Liver (tissue), 9 donors: ENCODE results near the gene RPL36AL. TPM values are rescaled to one million over a fixed set of nuclear protein-coding genes. Genes with fewer than 3 reads are reported as not detected.

Experiments
- DNase-seq: peaks from one replicate; pipeline ENCODE4 v3.0.0-alpha.2; 2017; ENCODE audit warnings: low spot score
- H3K27ac ChIP-seq, 2 donors: one replicate each; pipeline ENCODE4 v1.7.0; 2013; ENCODE audit warnings: inconsistent platforms in 2 of 2, low read length in 2 of 2, control low read depth in 1 of 2, low read depth in 1 of 2, mild to moderate bottlenecking in 1 of 2
- H3K27me3 ChIP-seq, 4 donors: one replicate each; pipeline versions ENCODE4 v1.6.1 to v1.7.0; 2013; ENCODE audit warnings: low read length in 3 of 4, inconsistent platforms in 1 of 4, mild to moderate bottlenecking in 1 of 4, moderate library complexity in 1 of 4; ENCODE audit not compliant: control insufficient read depth in 4 of 4, insufficient read depth in 4 of 4
- H3K36me3 ChIP-seq, 4 donors: one replicate each; pipeline versions ENCODE4 v1.6.1 to v1.7.0; 2013; ENCODE audit warnings: low read length in 3 of 4, mild to moderate bottlenecking in 3 of 4, low read depth in 1 of 4, moderate library complexity in 1 of 4; ENCODE audit not compliant: control insufficient read depth in 4 of 4, insufficient read depth in 3 of 4
- H3K4me1 ChIP-seq, 4 donors: one replicate each; pipeline versions ENCODE4 v1.6.1 to v1.7.0; 2013; ENCODE audit warnings: low read length in 3 of 4, mild to moderate bottlenecking in 3 of 4, moderate library complexity in 1 of 4; ENCODE audit not compliant: control insufficient read depth in 4 of 4, insufficient read depth in 4 of 4
- H3K4me3 ChIP-seq, 3 donors: one replicate each; pipeline versions ENCODE4 v1.6.1 to v1.7.0; 2013; ENCODE audit warnings: low read length in 3 of 3, control low read depth in 1 of 3, low read depth in 1 of 3, mild to moderate bottlenecking in 1 of 3
- H3K9ac ChIP-seq, 2 donors: one replicate each; pipeline ENCODE4 v1.7.0; 2013; ENCODE audit warnings: low read length in 2 of 2, mild to moderate bottlenecking in 2 of 2, moderate library complexity in 2 of 2, control low read depth in 1 of 2, low read depth in 1 of 2
- H3K9me3 ChIP-seq, 4 donors: one replicate each; pipeline versions ENCODE4 v1.6.1 to v1.7.0; 2013; ENCODE audit warnings: low read length in 3 of 4; ENCODE audit not compliant: control insufficient read depth in 4 of 4
- EGR1 ChIP-seq, 2 donors: IDR thresholded peaks; 2 replicates each; pipeline ENCODE4 v1.6.1; 2016 to 2018; ENCODE audit warnings: antibody characterized with exemption in 2 of 2, low read depth in 2 of 2
- FOXA1 ChIP-seq: IDR thresholded peaks from 2 replicates; pipeline ENCODE4 v1.6.1; 2016; ENCODE audit warnings: antibody characterized with exemption
- FOXA2 ChIP-seq: IDR thresholded peaks from 2 replicates; pipeline ENCODE4 v1.6.1; 2016; ENCODE audit warnings: antibody characterized with exemption
- GABPA ChIP-seq, 2 donors: IDR thresholded peaks in 1 of 2; conservative IDR thresholded peaks in 1 of 2; 2 replicates each; pipeline ENCODE4 v1.6.1; 2016; ENCODE audit warnings: antibody characterized with exemption in 2 of 2, mild to moderate bottlenecking in 1 of 2, moderate library complexity in 1 of 2
- HNF4A ChIP-seq, 2 donors: conservative IDR thresholded peaks; 2 replicates each; pipeline ENCODE4 v1.6.1; 2016; ENCODE audit warnings: antibody characterized with exemption in 2 of 2, mild to moderate bottlenecking in 2 of 2
- HNF4G ChIP-seq: IDR thresholded peaks from 2 replicates; pipeline ENCODE4 v1.6.1; 2016; ENCODE audit warnings: antibody characterized with exemption
- JUND ChIP-seq, 2 donors: IDR thresholded peaks; 2 replicates each; pipeline ENCODE4 v1.6.1; 2016; ENCODE audit warnings: antibody characterized with exemption in 2 of 2
- NR2F2 ChIP-seq: IDR thresholded peaks from 2 replicates; pipeline ENCODE4 v1.6.1; 2016; ENCODE audit warnings: antibody characterized with exemption
- RAD21 ChIP-seq, 2 donors: IDR thresholded peaks; 2 replicates each; pipeline ENCODE4 v1.6.1; 2016; ENCODE audit warnings: antibody characterized with exemption in 2 of 2, mild to moderate bottlenecking in 2 of 2
- RXRA ChIP-seq, 2 donors: IDR thresholded peaks; 2 replicates each; pipeline ENCODE4 v1.6.1; 2017 to 2018; ENCODE audit warnings: antibody characterized with exemption in 2 of 2, mild to moderate bottlenecking in 1 of 2
- SP1 ChIP-seq: IDR thresholded peaks from 2 replicates; pipeline ENCODE4 v1.6.1; 2018; ENCODE audit warnings: antibody characterized with exemption, mild to moderate bottlenecking
- TAF1 ChIP-seq: conservative IDR thresholded peaks from 2 replicates; pipeline ENCODE4 v1.6.1; 2016; ENCODE audit warnings: antibody characterized with exemption, mild to moderate bottlenecking
- YY1 ChIP-seq: IDR thresholded peaks from 2 replicates; pipeline ENCODE4 v1.6.1; 2016; ENCODE audit warnings: antibody characterized with exemption, mild to moderate bottlenecking
- WGBS: extraction: QIAGEN DNeasy Blood & Tissue Kit; methylation state at CpG from one replicate; pipeline ENCODE4 v1.1.7; 2013; 5-methylcytosine and 5-hydroxymethylcytosine counted together
- polyA plus RNA-seq, 2 donors: library from polyadenylated mRNA; stranded (reverse) in 1 of 2; unstranded in 1 of 2; fragments of 200-250 nt in 1 of 2; fragments of >200 nt in 1 of 2; fragmentation: Nextera tagmentation in 1 of 2; extraction: Ambion mirVana in 1 of 2; gene quantifications; one replicate each; pipeline versions ENCODE4 v1.2.1 to v1.2.3, GENCODE V29; 2013 to 2015
- total RNA-seq, 2 donors: library from RNA; depleted of rRNA; stranded (reverse); fragments of >200 nt; gene quantifications; one replicate each; pipeline ENCODE4 v1.2.3, GENCODE V29; 2014
- TF ChIP-seq, protein P1 (sequence below): IDR thresholded peaks from 2 replicates; pipeline ENCODE4 v1.6.1; 2016; ENCODE audit warnings: antibody characterized with exemption
- TF ChIP-seq, protein P2 (sequence below): IDR thresholded peaks from 2 replicates; pipeline ENCODE4 v1.6.1; 2016; ENCODE audit warnings: antibody characterized with exemption, mild to moderate bottlenecking
- TF ChIP-seq, protein P3 (sequence below): IDR thresholded peaks from 2 replicates; pipeline ENCODE4 v1.6.1; 2016; ENCODE audit warnings: antibody characterized with exemption
- TF ChIP-seq, protein P4 (sequence below): fragments of 150-350 bp; IDR thresholded peaks from 2 replicates; pipeline ENCODE4 v1.5.1; 2017; ENCODE audit warnings: improper control_type of control experiment, low read depth, low read length; ENCODE audit not compliant: missing input control
- TF ChIP-seq, protein P5 (sequence below): IDR thresholded peaks from 2 replicates; pipeline ENCODE4 v1.6.1; 2016; ENCODE audit warnings: antibody characterized with exemption
- donor health status: healthy.
- donor health status: healthy.
- donor health status: healthy.
- donor health status: healthy.
- donor health status: healthy.

Gene RPL36AL
- total and polyA plus RNA-seq, 4 donors = 110 to 268 (median 148) TPM

DNA sequence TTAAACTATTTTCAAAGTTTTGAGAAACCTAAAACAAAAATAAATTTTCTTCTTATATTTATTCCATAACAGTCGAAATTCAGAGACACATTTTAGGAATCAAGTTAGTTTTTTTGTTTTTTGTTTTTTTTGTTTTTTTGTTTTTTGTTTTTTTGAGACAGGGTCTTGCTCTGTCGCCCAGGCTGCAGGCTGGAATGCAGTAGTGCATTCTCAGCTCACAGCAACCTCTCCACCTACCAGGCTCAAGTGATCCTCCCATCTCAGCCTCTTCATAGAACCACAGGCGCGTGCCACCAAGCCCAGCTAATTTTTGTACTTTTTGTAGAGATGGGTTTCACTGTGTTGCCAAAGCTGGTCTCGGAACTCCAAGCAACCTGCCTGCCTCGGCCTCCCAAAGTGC lies 33.1 kb upstream of the RPL36AL start:
- Histone ChIP-seq H3K27me3 (no peaks in the 10 kb centered on the region), H3K4me1 (peaks cover 0 to 3% (median 0%) of the 10 kb centered on the region in 4 donors), H3K9ac (no peak overlapping the region), H3K9me3 (no peaks in the 10 kb centered on the region), H3K27ac (no peak overlapping the region), H3K36me3 (peaks cover 0 to 2% (median 0%) of the 10 kb centered on the region in 4 donors), H3K4me3 (no peak overlapping the region)
- TF ChIP-seq SP1 (no peak), JUND (IDR thresholded peaks at IDR 0.05) (no peak), RXRA (IDR thresholded peaks at IDR 0.05) (no peak)
- DNase-seq = no peak
- 98% methylated on average over 6 of the region's 6 CpGs for WGBS

DNA sequence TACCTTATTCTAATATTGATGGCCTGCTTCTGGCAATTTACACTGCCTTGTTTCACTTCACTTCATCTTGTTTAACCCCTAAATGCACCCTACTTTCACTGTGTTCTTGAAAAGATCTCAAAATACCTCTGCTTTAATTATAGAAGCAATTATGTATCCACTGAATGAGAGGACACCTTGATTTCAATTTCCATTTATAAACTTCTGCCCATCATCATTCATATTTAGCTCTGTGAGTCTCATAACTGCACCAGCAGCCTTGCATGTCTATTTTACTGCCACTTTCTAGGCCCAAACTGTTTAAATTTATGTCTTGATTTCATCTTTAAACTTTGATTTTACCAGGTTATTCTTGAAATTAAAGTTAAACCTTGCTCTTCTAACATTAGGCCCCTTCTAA lies 21.7 kb upstream of the RPL36AL start:
- Histone ChIP-seq H3K4me3 (peak overlapping the region in 1 of 3 donors; percentile 15), H3K27ac (peak overlapping the region; percentile 75 to 83), H3K27me3 (no peaks in the 10 kb centered on the region), H3K9me3 (no peaks in the 10 kb centered on the region), H3K36me3 (peaks cover 0 to 3% (median 0%) of the 10 kb centered on the region in 4 donors), H3K9ac (peak overlapping the region in 1 of 2 donors; percentile 83), H3K4me1 (peaks cover 2 to 33% (median 27%) of the 10 kb centered on the region in 4 donors)
- TF ChIP-seq SP1 = no peak
- no peak for TF ChIP-seq GABPA (IDR thresholded peaks at IDR 0.05 in 1 of 2, conservative IDR thresholded peaks at IDR 0.05 in 1 of 2)
- DNase-seq = no peak

DNA sequence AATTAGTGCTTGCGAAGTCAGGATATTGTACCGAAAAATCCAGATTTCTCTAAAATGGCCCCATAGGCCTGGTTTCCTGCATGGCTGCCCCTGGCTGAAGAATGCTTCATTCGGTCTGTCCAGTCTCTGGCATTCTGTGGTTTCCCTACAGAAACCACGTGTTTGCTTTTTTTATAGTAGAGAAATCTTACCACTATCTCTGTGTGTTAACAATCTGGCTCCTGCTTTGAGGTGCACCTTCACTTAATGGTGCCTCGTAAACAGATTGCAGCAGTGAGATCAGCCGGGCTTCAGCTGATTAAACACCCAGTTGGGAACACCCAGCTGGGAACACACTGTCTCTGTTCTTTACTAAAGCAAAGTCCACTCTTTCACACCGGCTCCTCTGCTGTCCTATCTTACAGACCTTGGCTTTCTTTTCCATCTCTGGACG lies 21.3 kb upstream of the RPL36AL start:
- DNase-seq = peak; percentile 44
- Histone ChIP-seq H3K27me3 (no peaks in the 10 kb centered on the region), H3K4me3 (peak overlapping the region in 1 of 3 donors; percentile 15), H3K9me3 (no peaks in the 10 kb centered on the region), H3K9ac (peak overlapping the region in 1 of 2 donors; percentile 83), H3K36me3 (peaks cover 0 to 3% (median 0%) of the 10 kb centered on the region in 4 donors), H3K27ac (peak overlapping the region; percentile 79 to 83), H3K4me1 (peaks cover 4 to 36% (median 30%) of the 10 kb centered on the region in 4 donors)
- TF ChIP-seq HNF4G = peak; percentile 95
- TF ChIP-seq TAF1 = peak; percentile 73
- TF ChIP-seq SP1 = peak; percentile 99
- peak; percentile 88 to 95 for TF ChIP-seq JUND (IDR thresholded peaks at IDR 0.05)
- TF ChIP-seq YY1 = peak; percentile 96
- peak; percentile 98 to 99 for TF ChIP-seq HNF4A (conservative IDR thresholded peaks at IDR 0.05)
- peak; percentile 94 for TF ChIP-seq FOXA2
- TF ChIP-seq, protein P1, sequence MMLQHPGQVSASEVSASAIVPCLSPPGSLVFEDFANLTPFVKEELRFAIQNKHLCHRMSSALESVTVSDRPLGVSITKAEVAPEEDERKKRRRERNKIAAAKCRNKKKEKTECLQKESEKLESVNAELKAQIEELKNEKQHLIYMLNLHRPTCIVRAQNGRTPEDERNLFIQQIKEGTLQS = peak; percentile 79
- TF ChIP-seq, protein P2, sequence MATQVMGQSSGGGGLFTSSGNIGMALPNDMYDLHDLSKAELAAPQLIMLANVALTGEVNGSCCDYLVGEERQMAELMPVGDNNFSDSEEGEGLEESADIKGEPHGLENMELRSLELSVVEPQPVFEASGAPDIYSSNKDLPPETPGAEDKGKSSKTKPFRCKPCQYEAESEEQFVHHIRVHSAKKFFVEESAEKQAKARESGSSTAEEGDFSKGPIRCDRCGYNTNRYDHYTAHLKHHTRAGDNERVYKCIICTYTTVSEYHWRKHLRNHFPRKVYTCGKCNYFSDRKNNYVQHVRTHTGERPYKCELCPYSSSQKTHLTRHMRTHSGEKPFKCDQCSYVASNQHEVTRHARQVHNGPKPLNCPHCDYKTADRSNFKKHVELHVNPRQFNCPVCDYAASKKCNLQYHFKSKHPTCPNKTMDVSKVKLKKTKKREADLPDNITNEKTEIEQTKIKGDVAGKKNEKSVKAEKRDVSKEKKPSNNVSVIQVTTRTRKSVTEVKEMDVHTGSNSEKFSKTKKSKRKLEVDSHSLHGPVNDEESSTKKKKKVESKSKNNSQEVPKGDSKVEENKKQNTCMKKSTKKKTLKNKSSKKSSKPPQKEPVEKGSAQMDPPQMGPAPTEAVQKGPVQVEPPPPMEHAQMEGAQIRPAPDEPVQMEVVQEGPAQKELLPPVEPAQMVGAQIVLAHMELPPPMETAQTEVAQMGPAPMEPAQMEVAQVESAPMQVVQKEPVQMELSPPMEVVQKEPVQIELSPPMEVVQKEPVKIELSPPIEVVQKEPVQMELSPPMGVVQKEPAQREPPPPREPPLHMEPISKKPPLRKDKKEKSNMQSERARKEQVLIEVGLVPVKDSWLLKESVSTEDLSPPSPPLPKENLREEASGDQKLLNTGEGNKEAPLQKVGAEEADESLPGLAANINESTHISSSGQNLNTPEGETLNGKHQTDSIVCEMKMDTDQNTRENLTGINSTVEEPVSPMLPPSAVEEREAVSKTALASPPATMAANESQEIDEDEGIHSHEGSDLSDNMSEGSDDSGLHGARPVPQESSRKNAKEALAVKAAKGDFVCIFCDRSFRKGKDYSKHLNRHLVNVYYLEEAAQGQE = peak; percentile 87
- TF ChIP-seq, protein P3, sequence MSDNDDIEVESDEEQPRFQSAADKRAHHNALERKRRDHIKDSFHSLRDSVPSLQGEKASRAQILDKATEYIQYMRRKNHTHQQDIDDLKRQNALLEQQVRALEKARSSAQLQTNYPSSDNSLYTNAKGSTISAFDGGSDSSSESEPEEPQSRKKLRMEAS = peak; percentile 91
- TF ChIP-seq, protein P4, sequence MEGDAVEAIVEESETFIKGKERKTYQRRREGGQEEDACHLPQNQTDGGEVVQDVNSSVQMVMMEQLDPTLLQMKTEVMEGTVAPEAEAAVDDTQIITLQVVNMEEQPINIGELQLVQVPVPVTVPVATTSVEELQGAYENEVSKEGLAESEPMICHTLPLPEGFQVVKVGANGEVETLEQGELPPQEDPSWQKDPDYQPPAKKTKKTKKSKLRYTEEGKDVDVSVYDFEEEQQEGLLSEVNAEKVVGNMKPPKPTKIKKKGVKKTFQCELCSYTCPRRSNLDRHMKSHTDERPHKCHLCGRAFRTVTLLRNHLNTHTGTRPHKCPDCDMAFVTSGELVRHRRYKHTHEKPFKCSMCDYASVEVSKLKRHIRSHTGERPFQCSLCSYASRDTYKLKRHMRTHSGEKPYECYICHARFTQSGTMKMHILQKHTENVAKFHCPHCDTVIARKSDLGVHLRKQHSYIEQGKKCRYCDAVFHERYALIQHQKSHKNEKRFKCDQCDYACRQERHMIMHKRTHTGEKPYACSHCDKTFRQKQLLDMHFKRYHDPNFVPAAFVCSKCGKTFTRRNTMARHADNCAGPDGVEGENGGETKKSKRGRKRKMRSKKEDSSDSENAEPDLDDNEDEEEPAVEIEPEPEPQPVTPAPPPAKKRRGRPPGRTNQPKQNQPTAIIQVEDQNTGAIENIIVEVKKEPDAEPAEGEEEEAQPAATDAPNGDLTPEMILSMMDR = no peak
- peak; percentile 48 to 63 for TF ChIP-seq RAD21 (IDR thresholded peaks at IDR 0.05)
- TF ChIP-seq, protein P5, sequence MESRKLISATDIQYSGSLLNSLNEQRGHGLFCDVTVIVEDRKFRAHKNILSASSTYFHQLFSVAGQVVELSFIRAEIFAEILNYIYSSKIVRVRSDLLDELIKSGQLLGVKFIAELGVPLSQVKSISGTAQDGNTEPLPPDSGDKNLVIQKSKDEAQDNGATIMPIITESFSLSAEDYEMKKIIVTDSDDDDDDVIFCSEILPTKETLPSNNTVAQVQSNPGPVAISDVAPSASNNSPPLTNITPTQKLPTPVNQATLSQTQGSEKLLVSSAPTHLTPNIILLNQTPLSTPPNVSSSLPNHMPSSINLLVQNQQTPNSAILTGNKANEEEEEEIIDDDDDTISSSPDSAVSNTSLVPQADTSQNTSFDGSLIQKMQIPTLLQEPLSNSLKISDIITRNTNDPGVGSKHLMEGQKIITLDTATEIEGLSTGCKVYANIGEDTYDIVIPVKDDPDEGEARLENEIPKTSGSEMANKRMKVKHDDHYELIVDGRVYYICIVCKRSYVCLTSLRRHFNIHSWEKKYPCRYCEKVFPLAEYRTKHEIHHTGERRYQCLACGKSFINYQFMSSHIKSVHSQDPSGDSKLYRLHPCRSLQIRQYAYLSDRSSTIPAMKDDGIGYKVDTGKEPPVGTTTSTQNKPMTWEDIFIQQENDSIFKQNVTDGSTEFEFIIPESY = peak; percentile 93
- TF ChIP-seq GABPA (IDR thresholded peaks at IDR 0.05 in 1 of 2, conservative IDR thresholded peaks at IDR 0.05 in 1 of 2) = peak; percentile 40 to 72
- TF ChIP-seq FOXA1 = peak; percentile 89
- TF ChIP-seq NR2F2 = peak; percentile 65
- peak in 1 of 2 donors; percentile 76 for TF ChIP-seq EGR1 (IDR thresholded peaks at IDR 0.05; ENCODE audit: low read depth in 2 of 2)
- peak; percentile 87 to 94 for TF ChIP-seq RXRA (IDR thresholded peaks at IDR 0.05)
- WGBS = 34% methylated on average over 8 of the region's 8 CpGs
